NCI-H460 (cell line): Measurements from ENCODE around the gene UBR1. TPM values are rescaled to one million over a fixed set of nuclear protein-coding genes. Genes with fewer than 3 reads are reported as not detected.
"Not testable (repeated sequence)": the region's sequence is repeated elsewhere in the genome, so short reads cannot be mapped to it uniquely, and the experiment has no call there.

Source experiments
- DNase-seq: peaks from one replicate; pipeline ENCODE4 v3.0.0-alpha.2; 2016; ENCODE audit warnings: low read depth; ENCODE audit errors: extremely low read depth
- total RNA-seq: library from RNA; depleted of rRNA; stranded (reverse); fragments of >200 nt; shearing (Covaris generic); gene quantifications from 2 replicates; pipeline ENCODE4 v1.2.3, GENCODE V29; 2014

Gene UBR1
- total RNA-seq, 1 experiment from 2014 or later: 26.2 TPM

DNA sequence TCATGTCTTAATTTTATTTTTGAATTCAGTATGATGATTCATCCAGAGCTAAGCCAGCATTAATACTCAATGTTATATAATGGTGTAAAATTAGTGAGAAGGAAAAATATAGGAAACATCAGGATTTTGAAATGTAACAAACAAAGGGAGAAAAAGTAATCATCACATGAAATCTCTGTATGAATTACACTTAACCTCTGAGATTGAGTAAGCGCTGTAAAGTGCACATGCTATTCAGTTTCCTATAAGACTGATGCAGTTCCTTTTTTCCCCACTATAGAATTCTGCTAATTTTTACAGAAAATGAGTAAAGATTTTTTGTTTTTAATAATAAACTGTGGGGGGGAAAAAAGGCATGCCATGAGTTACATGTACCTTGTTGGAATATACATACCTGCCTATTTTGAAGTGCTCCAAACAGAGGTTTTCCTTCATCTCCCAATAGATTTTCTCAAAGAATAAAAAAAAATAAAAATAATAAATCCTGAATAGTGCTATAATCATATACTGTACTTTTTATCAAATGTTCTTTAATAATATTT is 121.3 kb downstream of the UBR1 start:
- no peak for DNase-seq

DNA sequence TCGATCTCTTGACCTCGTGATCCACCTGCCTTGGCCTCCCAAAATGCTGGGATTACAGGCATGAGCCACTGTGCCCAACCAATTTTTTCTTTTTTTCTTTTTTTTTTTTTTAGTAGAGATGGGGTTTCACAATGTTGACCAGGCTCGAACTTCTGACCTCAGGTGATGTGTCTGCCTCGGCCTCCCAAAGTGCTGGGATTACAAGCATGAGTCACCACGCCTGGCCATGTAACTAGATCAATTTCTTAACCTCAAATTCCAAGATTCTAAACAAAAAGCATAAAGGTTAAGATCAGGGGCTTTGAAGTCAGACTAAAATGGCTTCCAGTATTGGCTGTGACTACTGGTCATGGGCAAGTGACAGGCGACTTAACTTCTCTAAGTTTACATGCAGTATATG is 126.7 kb downstream of the UBR1 start:
- not testable (repeated sequence) for DNase-seq

DNA sequence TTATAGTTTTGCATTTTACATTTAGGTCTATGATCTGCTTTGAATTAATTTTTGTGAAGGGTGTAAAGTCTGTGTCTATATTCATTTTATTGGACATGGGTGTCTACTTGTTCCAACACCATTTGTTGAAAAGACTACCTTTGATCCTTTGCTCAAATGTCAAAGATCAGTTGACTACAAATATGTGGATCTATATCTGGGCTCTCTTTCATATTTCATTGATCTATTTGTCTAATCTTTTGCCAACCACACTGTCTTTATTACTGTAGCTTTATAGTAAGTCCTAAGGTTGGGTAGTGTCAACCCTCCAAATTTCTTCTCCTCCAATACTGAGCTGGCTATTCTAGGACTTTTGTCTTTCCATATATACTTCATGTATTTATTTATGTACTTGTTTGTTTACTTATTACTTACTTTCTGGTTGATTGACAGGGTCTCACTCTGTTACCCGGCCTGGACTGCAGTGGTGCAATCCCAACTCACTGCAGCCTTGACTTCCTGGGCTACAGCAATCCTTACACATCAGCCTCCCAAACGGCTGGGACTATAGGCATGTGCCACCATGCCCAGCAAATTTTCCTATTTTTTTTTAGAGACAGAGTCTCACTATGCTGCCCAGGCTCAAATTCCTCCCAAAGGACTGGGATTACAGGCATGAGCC is 131.5 kb downstream of the UBR1 start:
- no peak for DNase-seq

DNA sequence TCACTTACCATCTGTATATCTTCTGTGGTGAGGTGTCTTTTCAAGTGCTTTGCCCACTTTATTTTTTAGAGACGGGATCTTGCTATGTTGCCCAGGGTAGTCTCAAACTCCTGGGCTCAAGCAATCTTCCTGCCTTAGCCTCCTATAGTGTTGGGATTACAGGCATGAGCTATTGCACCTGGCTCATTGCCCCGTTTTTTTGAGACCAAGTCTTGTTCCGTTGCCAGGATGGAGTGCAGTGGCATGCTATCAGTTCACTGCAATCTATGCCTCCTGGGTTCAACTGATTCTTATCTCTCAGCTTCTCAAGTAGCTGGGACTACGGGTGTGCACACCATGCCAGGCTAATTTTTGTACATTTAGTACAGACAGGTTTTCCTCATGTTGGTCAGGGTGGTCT is 132.7 kb downstream of the UBR1 start:
- DNase-seq: no peak

- no peak for DNase-seq
Measured at GRCh38 chr15:42971830-42972229, 134.0 kb downstream of the UBR1 start.

DNA sequence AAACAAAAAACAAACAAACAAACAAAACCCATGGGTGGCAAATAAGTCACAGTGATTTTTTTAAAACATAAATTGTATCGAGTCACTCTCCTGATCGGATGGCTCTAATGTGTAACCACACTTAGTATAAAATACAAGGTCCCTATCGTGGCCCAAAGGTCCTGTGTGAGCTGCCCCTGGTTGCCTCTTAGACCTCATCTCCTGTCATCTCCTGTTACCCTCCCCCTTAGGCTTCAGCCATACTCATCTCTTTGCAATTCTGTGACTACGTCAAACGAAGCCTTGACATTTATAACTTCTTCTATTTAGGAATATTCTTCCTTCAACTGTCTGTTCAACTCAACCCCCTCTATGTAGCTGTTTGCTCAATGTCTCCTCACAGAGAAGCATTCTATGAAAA is 141.4 kb downstream of the UBR1 start:
- no peak for DNase-seq

DNA sequence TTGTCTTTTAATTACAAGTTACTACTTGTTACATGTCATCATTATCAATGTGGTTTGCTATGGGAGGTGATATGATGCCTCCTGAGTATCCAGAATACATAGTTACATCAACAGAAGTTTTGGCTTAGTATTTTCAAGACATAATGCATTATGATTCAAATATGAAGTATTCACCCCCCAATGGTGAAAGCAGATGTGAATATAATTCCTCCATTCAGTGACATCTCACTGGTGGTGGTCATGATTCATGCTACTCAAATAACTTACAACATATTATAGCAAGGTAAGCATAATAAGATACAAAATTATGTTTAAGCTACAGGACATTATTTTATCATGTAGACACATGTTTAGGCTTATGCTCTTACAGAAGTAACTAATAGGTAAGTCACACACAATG is 150.3 kb downstream of the UBR1 start:
- DNase-seq: no peak

DNA sequence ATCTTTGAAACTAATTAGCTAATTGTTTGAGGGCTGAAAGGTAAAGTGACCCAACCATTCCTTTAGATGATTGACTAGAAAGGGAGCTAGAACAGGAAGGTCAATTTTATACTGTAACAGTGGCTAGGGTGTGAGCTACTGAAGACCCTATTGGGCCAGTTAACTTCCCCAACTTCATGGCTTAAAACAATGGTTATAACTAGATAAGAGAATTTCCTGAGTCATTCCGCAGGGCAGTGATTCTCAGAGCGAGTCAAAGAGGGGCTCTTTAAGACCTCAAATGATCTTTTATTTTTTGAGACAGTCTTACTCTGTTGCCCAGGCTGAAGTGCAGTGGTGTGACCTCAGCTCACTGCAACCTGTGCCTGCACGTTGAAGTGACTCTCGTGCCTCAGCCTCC is 151.5 kb downstream of the UBR1 start:
- no peak for DNase-seq

- DNase-seq: not testable (repeated sequence)
Measured at GRCh38 chr15:42948898-42949297, 156.9 kb downstream of the UBR1 start.

- DNase-seq: no peak
Measured at GRCh38 chr15:42940527-42940926, 165.3 kb downstream of the UBR1 start.

DNA sequence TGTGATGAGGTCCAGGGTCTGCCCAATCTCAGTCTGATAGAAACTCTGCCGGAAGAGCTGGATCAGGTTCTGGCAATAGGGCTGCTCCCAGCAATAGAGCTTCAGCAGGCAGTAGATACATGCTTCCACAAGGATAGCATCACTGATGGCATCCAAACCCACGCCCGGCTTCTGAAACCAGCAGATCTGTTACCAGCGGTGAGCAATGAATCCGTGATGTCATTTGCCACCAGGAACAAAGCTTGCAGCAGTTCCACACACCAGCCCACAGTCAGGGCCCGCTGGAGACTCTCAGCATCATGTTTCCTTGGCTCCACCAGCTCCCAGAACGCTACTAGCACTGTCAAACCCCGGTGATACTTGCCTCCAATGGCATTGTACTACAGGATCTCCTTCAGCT is 166.0 kb downstream of the UBR1 start:
- no peak for DNase-seq

- no peak for DNase-seq
Measured at GRCh38 chr15:42937143-42937542, 168.7 kb downstream of the UBR1 start.

- no peak for DNase-seq
Measured at GRCh38 chr15:42933886-42934667, 171.8 kb downstream of the UBR1 start.

GRCh38 chr15:42932833-42933515 is 172.9 kb downstream of the UBR1 start:
- no peak for DNase-seq

DNA sequence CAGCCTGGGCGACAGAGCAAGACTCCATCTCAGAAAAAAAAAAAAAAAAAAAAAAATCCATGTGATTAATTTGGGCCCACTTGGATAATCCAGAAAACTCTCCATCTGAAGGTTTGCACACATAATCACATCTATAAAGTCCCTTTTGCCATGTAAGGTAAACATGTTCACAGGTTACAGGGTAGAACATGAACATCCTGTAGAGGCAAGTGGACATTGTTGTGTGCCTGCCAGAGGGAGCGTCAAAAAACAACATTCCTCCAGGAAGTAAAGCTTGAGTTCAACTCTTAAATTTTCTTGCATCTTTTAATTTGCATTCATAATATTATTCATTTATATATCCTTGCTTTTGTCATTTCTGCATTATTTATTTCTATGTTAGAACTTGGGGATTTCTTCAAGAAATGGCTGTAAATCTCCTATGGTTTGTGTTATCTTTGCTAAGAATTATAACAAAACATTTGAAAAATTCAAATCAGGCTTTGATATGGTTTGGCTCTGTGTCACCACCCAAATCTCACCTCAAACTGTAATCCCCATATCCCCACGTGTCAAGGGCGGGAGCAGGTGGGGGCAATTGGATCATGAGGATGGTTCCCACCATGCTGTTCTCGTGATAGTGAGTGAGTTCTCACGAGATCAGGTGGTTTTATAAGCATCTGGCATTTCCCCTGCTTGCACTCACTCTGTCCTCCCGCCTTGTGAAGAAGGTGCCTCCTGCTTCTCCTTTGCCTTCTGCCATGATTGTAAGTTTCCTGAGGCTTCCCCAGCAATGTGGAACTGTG is 173.9 kb downstream of the UBR1 start:
- no peak for DNase-seq

DNA sequence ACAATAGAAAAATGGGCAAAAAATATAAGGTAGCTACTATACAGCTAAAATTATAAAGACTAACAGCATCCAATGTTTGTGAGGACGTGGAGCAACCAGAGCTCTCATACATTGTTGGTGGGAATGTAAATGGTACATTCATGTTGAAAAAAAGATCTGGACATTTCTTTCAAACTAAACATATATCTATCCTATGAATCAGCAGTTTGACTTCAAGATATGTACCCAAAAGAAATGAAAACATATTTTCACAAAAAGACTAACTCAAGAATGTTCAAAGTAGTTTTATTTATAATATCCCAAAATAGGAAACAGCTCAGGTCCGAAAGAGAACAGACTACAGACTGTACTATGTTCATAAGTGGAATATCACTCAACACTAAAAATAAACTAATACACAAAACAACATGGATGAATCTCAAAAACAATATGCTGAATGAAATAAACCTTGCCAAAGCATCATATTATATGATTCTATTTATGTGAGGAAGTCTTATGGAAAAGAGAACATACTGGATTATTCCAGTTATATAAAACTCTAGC is 176.5 kb downstream of the UBR1 start:
- no peak for DNase-seq

GRCh38 chr15:42921342-42921731 is 184.5 kb downstream of the UBR1 start:
- DNase-seq: no peak

DNA sequence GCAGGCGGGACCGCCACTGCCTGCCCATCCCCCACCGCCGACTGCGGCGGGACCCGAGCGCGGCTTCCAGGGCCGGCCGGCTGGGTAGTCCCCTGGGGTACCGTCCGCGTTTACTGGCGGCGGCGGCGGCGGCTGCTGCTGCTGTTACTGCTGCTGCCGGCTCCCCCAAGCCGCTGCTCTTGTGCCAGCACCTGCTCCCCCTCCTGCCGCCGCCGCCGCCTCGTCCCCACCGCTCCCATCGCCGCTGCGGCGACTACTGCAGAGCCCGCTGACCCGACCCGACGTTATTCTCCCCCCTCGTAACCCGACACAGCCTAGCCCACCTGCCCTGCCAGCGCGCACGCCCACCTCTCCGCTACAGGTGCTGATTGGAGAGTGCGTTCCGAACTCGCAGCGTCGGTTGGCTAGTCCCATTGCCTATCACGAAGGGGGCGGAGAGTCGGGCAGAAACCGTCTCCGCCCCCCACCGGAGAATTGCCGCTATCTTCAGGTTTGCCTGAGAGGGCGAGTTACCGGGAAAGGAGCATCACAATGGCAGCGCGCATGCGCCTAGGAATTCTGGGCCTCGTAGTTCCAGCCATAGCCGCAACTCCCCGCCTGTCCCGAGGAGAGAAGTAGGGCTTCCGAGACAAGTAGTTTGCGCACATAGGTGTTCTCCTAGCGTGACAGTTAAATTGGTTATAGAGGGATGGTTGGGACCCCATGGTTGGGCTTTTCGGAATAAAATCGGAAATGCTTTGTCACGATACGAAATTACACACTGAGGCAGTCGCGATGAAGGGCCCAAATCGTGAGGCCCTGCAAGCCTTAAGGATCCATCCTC is 185.1 kb downstream of the UBR1 start, which contains the start of gene TTBK2:
Gene TTBK2 (minus strand): TSS at position 260 of the 823 bp plus-strand sequence. CDS start 42,161 bp downstream, outside the sequence.
- DNase-seq: peak; percentile 98

GRCh38 chr15:42919799-42920518 is 185.9 kb downstream of the UBR1 start:
- DNase-seq: no peak
